ENCODE measurements around the gene TBC1D10B. TPM values are rescaled to one million over a fixed set of nuclear protein-coding genes. Genes with fewer than 3 reads are reported as not detected.

Gene TBC1D10B
- total RNA-seq, 1 donor from 2014 or later, result 63.4 TPM

Other genes with a start within 250 kb of the TBC1D10B start
- gene MAPK3, start 247.3 kb downstream of the TBC1D10B start, total RNA-seq, result 61.9 and 63.9 TPM in 2 replicates
- 843 and 845 TPM in 2 replicates for gene CORO1A, start 186.9 kb downstream of the TBC1D10B start, total RNA-seq
- 225 and 245 TPM in 2 replicates for gene BOLA2B, start 176.8 kb downstream of the TBC1D10B start, total RNA-seq
- gene SLX1A, start 176.6 kb downstream of the TBC1D10B start, total RNA-seq, result 58.4 and 65.3 TPM in 2 replicates
- 13.6 and 19.1 TPM in 2 replicates for gene SULT1A3, start 171.2 kb downstream of the TBC1D10B start, total RNA-seq
- 14.9 and 16.8 TPM in 2 replicates for gene NPIPB13, start 122.0 kb downstream of the TBC1D10B start, total RNA-seq
- gene CD2BP2, start 15.2 kb downstream of the TBC1D10B start, total RNA-seq, result 80.1 and 84.5 TPM in 2 replicates
- gene MYL11, start 4.3 kb upstream of the TBC1D10B start, total RNA-seq, result 3.4 and 4.3 TPM in 2 replicates
- gene SEPTIN1, start 12.1 kb upstream of the TBC1D10B start, total RNA-seq, result 169 and 173 TPM in 2 replicates
- gene ZNF48, start 24.9 kb upstream of the TBC1D10B start, total RNA-seq, result 13.4 TPM in 2 replicates
- 8.3 and 9.3 TPM in 2 replicates for gene ZNF771, start 37.1 kb upstream of the TBC1D10B start, total RNA-seq
- 127 and 128 TPM in 2 replicates for gene DCTPP1, start 59.5 kb upstream of the TBC1D10B start, total RNA-seq
- 82.9 and 84.1 TPM in 2 replicates for gene SEPHS2, start 75.4 kb upstream of the TBC1D10B start, total RNA-seq
- gene ITGAL, start 102.2 kb upstream of the TBC1D10B start, total RNA-seq, result 292 and 293 TPM in 2 replicates
- gene ZNF768, start 156.1 kb upstream of the TBC1D10B start, total RNA-seq, result 16.9 and 17.1 TPM in 2 replicates
- gene ZNF747, start 164.4 kb upstream of the TBC1D10B start, total RNA-seq, result 11.8 and 11.9 TPM in 2 replicates
- gene ZNF764, start 187.9 kb upstream of the TBC1D10B start, total RNA-seq, result 14.5 and 14.6 TPM in 2 replicates
- 8.7 and 9.2 TPM in 2 replicates for gene ZNF688, start 201.2 kb upstream of the TBC1D10B start, total RNA-seq
- gene ZNF785, start 215.2 kb upstream of the TBC1D10B start, total RNA-seq, result 18.9 and 22.2 TPM in 2 replicates
- 11.4 and 12.4 TPM in 2 replicates for gene ZNF689, start 239.9 kb upstream of the TBC1D10B start, total RNA-seq